Raji (cell line): ENCODE data around the gene SCLY.

Experiments
- POLR2A ChIP-seq: IDR thresholded peaks from 2 replicates; pipeline ENCODE4 v1.6.1; 2011; ENCODE audit warnings: low read depth, low read length, control low read depth; ENCODE audit not compliant: insufficient read depth

SCLY gene

GRCh38 chr2:238060542-238061314 is at the start of gene SCLY:
SCLY (plus strand) TSS chr2:238061001; CDS start chr2:238061055, 54 bp downstream.
- TF ChIP-seq POLR2A: peak; percentile 74

DNA sequence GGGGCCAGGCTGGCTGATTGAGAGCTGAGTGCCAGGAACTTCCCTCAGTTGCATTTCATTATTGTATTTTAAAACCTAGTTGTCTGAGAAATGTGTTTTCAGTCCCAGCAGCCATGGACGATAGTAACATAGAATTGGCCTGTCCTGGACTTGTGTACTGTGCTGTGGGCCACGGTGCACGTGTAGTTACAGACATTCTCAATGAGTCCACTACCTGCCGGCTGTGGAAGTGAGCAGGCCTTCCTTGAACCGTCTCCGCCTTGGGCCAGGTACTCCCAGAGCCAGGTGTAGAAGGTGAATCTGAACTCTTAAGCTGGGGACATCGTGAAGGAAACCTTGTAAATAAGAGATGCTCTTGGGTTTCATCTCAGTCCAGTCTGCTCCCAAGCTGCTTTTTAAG is 47.0 kb upstream of the SCLY start:
- TF ChIP-seq POLR2A: no peak

DNA sequence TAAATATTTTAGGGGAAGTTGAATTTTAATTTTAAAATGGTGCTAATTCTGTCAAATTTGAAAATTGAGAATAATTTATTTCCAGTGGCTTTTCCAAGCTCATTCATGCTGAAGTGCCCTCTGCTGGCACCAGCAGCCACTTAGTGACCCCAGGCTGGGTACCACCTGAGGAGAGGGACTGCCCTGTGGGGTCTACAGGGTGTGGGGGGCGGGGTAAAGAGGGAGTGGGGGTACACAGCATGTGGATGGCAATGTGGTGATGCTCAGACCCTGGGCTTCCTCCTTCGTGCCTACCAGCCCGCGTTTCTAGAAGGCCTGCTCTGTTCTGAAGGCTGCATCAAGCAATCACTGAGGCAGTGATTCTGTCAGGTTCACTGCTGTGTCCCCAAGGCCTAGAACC is 45.1 kb upstream of the SCLY start:
- TF ChIP-seq POLR2A: no peak

DNA sequence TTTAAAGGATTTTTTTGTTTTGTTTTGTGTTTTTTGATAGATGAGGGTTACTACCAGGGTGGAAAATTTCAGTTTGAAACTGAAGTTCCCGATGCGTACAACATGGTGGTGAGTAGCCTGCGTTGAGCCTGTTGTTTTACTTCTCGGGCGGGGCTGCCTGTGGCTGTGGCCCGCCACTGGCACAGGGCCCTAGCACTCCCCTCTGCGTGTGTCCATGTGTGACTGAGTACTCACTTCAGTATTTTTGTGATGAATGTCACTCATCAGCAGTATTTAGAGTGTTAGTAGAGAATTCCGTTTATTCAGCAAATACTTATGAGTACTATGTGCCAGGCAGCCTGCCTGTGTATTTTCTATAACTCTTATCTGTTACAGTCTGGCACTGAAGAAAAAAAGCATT is 44.3 kb upstream of the SCLY start:
- TF ChIP-seq POLR2A: no peak

- no peak for TF ChIP-seq POLR2A
These were observed 40.8 kb upstream of the SCLY start for GRCh38 chr2:238019962-238020361.

GRCh38 chr2:238020816-238021215 is 40.0 kb upstream of the SCLY start:
- TF ChIP-seq POLR2A: no peak

GRCh38 chr2:238021327-238021726 is 39.5 kb upstream of the SCLY start:
- TF ChIP-seq POLR2A: no peak

DNA sequence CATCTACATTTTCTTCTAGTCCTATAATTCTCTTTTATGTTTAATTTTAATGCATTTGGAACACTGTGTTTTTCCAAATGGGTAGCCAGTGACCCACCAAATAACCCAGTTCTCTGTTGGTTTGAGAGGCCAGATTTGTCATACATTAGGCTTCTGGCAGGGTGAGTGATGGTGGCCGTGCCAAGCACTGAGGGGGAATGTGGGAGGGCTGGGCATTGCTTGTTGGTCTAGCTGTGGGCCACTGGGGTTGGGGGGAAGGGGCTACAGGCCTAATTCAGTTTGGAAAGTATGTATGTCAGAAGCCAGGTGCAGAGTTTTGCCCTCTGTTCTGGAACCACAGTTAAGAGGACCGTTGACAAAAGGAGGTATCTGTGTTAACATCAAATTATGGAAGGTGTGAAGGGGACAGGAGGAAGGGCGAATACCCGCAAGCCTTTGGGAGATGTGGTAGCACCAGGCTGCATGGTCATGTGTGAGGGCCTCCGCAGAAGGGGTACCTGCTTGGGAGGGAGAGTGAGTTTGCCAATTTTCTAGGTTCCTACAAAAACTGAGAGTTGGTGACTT is 38.1 kb upstream of the SCLY start:
- no peak for TF ChIP-seq POLR2A

- no peak for TF ChIP-seq POLR2A
These were observed 37.2 kb upstream of the SCLY start for GRCh38 chr2:238023608-238024007.

DNA sequence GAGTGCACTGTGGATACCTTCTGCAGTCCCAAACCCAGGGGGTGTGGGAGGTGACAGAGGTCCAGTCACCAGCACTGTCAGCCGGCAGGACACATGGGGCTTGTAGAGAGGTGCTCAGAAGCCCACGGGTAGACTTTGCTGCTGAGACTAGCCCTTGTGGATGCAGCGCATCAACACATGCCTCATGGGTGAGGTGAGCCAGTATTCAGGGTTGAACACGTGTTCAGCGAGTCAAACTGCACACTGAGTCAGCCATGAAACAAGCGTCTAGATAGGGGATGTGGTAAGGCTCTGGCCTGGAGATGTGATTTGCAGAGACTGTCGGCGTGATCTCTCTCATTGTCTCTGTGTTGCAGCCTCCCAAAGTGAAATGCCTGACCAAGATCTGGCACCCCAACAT is 35.8 kb upstream of the SCLY start:
- TF ChIP-seq POLR2A: no peak

GRCh38 chr2:238025741-238026360 is 35.0 kb upstream of the SCLY start:
- TF ChIP-seq POLR2A: no peak

DNA sequence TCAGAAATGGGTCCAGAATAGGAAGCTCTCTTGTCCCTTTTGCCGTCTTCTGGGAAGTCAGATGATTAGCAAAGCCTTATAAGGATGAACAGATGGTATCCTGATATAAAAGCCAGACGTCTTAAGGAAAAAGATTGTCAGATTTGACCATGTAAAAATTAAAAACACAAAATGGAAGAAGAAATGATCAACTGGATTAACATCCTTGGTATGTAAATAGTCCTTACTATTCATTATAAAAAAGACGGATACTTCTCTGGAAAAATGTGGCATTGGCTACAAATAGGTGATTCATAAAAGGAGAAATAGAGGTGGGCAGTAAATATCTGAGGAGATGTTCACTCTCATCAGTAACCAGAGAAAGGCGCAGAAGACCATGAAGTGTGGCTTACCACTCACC is 33.7 kb upstream of the SCLY start:
- no peak for TF ChIP-seq POLR2A

- TF ChIP-seq POLR2A: no peak
These were observed 33.0 kb upstream of the SCLY start for GRCh38 chr2:238027591-238028415.

DNA sequence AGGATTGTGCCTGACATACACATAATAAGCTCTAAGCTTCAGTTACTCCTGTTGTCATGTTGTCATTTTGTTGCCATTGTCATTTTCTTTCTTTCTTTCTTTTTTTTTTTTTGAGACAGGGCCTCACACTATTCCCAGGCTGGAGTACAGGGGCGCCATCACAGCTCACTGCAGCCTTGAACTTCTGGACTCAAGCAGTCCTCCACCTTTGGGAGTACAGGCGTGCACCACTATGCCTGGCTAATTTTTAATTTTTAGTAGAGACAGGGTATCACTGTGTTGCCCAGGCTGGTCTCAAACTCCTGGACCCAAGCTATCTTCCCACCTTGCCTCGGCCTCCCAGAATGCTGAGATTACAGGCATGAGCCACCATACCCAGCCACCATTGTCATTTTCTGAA is 30.9 kb upstream of the SCLY start:
- TF ChIP-seq POLR2A: no peak

- TF ChIP-seq POLR2A: no peak
These were observed 30.2 kb upstream of the SCLY start for GRCh38 chr2:238030422-238031155.
